GM21515 (cell line): ENCODE results near the gene IL1RL1.
A peak's percentile ranks its signal among the peaks of the same experiment; 100 is the strongest.

Experiments used
- ATAC-seq: cut with Tn5 transposase; IDR thresholded peaks from one replicate; pipeline ENCODE4 v1.9.1; 2021; ENCODE audit not compliant: unreplicated experiment

Gene IL1RL1

DNA sequence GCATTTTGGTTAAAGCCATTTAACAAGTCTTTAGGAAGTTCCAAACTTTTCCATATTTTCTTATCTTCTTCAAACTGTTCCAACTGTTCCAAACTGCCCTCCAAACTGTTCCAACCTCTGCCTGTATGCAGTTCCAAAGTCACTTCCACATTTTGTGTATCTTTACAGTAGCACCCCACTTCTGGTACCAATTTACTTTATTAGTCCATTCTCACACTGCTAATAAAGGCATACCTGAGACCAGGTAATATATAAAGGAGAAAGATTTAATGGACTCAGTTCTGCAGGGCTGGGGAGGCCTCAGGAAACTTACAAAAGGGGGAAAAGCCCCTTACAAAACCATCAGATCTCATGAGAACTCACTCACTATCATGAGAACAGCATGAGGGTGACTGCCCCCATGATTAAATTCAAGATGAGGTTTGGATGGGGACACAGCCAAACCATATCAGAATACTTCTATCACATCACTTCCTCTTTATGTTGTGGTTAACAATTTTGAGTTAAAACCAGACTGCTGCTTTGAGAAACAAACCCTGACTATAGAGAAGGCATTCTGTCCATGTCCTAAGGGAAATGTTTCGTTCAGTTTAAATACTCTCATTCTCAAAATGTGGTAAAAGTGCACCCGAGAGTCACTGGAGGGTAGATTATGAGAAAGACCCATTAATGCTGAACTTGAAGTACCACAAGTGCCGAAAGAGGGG, 55.2 kb downstream of the IL1RL1 start:
- ATAC-seq: peak; percentile 58

DNA sequence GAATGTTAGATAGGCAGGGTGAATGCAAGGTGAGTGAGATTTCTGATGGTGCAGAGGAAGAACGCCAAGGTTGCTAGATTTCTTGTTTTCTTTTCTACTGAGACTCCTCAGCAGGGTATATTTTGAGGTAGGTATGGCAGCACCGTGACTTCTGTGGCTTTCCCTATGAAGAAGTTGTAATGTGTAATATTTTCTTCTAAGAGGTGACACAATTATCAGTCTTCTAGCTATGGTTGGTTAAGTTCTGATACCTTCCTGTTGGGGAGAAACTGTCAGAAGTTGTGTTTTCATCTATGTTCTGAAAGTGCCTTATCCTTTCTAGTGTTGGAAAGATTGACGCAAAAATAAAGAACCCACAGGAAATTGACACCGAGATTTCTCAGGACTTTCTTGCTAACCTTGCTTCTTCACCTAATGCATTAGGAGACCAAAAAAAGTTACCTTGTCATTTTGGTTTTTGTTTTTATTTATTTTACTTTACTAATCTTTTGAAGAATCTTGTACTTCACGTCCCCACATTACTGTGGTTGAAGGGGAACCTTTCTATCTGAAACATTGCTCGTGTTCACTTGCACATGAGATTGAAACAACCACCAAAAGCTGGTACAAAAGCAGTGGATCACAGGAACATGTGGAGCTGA, 56.1 kb downstream of the IL1RL1 start:
- ATAC-seq: peak; percentile 68

DNA sequence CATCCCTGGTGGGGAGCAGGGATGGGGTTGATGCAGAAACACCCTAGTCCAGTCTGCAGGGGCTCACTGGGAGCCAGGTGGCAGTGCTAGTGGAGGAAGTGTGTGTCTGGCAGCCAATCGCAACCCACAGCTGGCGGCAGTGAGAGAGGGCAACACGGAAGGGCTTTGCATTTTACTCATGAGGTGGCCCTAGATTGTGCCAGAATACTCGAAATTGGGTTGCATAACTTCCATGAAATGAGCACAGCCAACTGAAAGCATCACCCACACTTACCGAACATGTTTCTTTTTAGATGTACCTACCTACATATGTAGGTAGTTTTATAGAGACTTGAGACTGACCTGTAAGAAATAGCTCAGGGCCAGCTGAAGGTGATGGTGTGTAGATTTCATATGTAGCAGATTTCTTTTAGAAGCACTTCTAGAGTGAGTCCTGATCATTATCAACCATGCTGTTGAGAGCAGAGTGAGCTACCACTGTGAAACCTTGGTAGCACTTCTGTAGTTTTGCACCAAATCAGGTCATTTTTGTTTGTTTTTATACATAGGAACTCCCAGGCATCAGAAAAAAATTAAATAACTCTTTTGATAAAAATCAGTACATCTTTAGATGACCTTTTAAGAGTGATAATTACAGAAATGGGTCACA, 57.2 kb downstream of the IL1RL1 start:
- ATAC-seq: no peak

DNA sequence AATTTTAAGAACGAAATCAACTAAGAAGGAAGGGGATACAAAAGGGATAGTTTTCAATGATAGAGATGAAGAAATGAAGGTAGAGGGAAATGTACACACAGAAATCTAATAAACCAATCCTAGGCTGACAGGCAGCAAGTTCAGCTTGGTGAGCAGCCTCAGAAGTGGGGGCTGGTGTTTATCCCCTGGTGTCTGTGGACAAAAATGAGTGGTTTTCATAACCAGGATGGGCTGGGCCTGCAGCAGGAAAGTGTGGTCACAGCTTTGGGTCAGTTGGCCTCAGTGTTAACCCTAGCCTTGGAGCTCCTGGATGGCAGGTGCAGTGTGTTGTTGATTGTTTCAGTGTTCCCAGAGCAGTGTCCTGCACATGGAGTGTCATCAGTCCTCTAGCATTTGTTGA, 58.5 kb downstream of the IL1RL1 start:
- no peak for ATAC-seq

DNA sequence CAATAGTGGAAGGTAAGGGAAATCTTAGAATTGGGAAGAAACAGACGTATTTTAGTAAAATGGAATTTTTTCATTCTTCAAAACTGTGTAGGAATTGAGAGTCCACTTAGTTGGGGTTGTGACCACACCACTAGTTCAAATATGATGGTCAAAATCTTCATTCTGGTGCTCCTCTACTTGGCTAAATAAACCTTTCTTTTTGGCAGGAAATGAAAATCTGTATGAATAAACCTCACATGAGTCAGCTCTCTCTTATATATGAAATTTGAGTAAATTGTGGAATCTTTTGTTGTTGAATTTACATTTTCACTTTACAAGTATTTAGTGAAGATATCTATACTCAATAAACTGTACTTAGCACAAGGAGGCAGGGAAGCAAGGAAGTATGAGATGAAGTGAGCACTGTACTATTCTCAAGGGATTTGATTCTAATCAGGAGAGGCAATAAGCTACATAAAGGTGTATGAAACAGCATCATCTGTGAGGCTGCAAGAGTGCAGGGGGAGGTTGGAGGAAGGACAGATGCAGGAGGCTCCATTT, 64.8 kb downstream of the IL1RL1 start:
- ATAC-seq: no peak

DNA sequence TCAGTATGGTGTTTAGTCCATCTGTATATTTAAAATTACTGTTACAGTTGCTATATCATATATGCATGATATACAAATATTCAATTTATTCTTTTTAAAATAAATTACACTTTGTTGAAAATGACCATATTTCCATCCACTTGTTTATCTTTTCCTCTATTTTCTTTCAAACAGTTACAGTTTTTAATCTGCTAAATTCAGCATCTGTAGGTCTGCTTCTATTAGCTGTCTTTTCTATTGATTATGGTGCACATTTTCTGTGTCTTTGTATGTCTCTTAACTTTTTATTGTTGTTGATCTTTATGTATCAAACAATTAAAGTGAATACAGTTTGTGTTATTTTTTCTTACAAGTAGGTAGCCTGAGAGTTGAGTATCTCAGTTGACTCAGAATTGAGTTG, 72.4 kb downstream of the IL1RL1 start:
- no peak for ATAC-seq

DNA sequence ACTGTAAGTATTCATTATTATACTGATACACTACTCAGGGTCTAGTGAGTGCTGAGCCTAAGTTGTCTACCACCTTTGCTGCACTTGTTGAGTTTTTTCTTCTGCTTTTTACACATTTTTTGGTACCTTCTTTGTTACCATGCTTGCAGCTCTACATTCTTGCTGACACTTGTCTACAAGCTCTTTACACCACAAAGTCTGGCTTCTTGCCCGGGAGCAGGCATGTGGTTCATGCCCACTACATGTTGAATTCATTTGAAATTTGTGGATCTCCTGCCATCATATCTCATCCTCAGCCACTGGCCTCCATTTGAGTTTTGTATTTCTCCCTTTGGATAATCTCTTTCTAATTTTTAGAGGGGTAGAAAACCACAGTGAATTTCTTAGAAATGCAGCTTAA, 74.2 kb downstream of the IL1RL1 start:
- ATAC-seq: no peak

DNA sequence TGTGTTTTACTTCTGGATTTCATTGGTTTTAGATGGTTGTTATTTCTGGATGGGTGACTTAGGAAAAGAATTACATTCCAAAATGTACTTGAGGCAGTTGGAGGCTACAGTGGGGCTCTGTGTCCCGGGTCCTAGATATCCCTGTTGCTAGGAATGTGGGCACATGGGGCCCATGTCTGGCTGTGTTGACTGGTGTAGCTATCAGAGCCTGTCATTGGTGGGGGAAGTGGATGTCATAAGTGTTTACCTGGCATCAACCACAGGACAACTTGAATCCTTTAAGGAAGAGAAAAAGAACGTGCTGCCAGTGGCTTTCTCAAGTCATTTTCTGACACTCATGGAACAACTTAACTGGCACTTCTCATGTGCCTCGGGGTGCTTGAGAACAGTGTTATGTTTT, 74.6 kb downstream of the IL1RL1 start:
- ATAC-seq: no peak

DNA sequence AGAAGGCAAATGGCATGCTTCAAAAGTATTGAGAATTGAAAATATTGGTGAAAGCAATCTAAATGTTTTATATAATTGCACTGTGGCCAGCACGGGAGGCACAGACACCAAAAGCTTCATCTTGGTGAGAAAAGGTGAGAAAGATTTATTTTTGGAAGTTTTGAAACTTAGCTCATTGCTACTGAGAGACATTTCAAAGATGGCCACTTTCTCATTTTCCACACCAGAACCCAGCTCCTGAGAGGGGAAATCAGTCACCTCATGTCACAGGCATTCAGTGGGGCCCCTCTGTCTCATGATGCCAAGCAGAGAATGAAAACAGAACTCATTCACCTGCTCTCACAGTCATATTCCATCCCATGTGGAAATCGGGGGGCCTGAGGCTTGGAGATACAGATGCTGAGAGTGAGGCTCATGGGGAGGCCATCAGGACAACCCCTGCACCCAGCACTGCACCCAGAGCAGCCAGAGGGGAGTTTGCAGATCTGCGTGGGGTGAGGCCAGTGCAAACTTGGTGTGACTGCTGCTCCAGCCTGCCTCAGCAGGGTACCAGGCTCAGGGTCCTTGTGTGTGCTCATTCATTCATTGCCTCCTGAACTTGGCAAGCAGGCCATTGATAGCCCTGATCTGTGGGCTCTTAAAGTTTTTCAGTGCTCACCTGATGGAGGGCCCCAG, 75.6 kb downstream of the IL1RL1 start:
- ATAC-seq: no peak

DNA sequence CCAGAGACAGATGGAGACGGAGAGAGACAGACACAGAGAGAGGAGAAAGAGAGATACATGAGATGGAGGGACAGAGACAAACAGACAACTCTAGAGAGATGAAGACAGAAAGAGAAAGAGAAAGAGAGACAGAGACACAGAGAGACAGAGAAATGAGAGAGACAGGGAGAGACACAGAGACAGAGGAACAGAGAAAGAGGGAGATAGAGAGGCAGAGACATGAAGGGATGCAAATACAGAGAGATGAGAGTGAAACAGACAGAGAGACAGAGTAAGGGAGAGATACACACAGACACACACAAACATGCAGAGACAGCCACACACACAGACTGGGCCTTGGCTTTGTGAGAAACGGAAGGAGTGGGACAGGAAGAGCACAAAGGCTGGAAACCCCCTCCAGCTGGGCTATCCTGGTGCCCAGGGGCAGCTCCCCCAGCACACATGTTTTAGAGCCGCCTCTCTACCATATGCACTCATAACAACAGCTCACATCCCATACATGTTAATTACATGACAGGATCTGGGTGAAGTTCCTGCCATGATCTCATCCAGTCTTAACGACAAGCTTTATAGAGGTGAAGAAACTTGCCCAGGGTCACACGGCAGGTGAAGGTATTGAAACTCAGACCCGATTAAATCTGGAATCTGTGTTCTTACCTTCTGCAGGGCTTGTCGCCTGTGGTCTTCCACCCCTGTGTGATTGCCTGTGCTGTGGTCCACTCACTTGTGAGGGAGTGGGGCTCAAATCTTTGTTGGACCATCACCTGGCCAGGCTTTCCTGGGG, 76.6 kb downstream of the IL1RL1 start:
- ATAC-seq: no peak

DNA sequence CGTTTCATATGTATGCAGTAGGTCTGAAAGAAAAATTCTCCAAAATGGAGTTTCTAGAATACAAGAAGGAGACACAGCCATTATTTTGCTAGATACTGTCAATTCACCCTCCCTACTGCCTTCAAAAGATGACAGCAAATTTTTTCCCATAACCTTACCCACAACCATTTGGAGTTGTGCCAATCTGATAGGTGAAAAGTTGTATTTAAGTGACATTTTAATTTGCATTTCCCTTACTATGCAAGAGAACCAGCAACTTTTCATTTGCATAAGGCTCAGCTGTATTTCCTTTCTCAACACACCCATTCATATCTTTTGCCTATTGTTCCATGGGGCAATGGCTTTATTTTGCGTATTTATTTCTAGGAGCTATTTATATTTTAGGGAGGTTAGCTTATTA, 80.2 kb downstream of the IL1RL1 start:
- no peak for ATAC-seq

DNA sequence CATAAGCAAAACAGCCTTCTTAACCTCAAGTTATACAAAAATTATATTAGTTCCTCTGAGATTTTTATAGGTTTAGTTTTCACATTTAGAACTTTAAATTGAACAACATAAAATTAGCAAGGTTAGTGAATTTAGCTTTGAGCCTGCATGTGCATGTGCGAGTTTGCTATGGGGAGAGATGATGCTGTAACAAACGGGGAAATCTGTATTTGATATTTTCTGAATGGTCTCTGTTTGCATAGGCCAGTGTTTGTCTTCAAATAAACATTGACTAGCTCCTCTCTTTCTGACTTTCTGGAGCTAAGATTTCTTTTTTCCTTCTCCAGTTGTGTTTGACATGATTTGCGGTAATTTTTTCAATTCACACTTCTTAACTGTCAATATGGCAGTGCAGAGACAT, 80.7 kb downstream of the IL1RL1 start:
- no peak for ATAC-seq

DNA sequence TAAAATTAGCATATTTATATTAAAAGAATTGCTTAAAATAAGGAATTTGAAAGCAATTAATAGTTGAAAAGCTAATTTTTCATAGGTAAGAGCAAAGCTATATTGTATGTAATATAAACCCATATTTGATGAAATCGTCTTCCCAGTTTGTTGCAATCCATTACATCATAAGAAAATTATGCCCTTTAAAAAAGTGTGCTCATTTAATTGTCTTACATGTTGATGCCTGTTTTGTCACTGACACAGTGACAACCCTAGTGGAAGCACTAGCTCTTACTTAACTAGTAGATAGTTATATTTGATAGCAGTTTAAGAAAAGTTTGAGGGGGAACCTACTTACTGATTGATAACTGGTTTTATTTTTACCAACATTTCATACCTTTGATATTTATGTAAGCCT, 81.6 kb downstream of the IL1RL1 start:
- no peak for ATAC-seq

DNA sequence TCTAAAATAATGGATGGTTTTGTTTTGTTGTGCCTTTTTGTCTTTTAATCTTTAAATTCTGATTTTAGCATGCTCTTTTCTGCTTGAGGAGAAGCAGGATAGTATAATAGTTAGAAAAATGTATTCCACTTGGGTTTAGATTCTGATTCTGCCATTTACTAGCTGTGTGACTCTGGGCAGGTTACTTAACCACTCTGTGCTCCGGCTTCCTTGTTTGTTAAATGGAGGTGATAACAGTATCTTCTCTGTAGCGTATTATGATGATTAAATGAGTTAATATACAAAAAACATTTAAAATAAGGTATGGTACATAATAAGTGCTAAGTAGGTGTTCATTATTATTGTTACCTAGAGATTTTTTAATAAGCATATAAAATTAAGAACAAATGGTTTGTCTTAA, 84.6 kb downstream of the IL1RL1 start:
- ATAC-seq: no peak

DNA sequence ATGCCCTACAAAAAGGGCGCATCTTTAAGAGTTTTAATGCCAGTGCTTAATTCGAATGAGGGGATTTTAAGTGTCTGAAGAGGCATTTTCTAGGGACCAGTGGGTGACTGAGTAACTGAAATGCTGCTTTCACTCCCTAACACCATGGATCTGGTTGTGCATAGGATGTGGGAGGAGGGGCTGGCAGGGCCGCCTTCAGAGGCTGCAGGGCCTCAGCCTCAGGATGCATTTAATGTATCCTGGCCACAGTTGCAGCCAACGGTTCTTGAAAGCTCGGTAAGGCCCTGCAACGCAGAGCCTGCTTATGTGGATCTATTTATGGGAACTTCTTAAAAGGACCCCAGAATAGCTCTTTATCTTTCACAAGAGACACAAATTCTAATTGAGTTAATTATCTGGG, 85.8 kb downstream of the IL1RL1 start:
- ATAC-seq: no peak

DNA sequence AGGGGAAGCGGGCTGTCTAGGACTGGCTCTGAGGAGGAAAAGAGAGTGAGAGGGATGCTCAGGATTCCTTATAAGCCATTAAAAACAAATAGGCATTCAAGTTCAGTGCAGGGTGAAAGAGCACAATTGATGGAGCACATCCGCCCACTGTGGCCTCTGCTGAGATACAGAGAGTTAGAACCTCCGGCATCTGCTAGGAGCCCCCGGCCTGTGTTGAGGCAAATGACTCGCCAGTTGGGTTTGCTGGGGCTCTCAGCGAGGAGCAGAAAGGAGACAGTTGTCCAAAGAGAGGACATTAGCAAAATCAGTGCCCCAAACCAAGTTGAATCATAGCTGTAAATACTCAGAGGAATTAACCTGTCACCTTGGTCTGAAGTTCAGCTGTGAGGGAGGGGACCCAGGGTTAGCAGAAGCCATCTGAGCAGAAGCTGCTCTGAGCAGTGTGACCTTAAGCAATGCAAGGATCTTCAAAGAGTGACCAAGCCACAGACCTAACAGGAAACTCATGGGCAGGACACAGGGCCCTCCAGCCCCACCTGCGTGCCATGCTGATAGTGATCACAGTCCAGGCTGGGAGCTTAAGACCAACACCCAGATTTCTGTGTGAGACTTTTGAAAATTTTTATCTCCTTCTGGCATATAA, 88.3 kb downstream of the IL1RL1 start:
- ATAC-seq: no peak

DNA sequence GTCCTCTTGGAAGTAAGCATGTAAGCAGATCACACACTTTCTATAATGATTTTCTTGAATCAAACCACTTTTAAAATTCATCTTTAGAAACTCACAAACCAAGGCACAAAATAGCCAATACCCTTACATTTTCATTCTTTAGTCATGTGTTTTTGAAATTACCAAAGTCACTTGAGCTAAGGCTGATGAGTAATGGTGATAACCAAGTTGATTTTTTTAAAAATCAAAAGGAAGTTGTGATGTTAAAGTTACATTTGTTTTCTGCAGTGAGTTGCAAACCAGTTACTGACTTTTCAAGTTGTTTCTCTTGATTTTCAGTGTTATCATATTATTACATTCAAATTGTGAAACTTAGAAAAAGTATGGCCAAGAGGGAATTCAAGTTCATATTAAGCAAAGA, 90.1 kb downstream of the IL1RL1 start:
- ATAC-seq: no peak
